GM12878 (cell line): ENCODE results near the gene PHKG2. TPM values are rescaled to one million over a fixed set of nuclear protein-coding genes. Genes with fewer than 3 reads are reported as not detected.

Experiments
- ATAC-seq: fragments of 200-7000 bp; cut with Tn5 transposase; 3 replicates; pipeline ENCODE4 v1.9.1; 2020; ENCODE audit warnings: mild to moderate bottlenecking, moderate library complexity
- BruUV-seq: library from RNA; stranded (reverse); fragments of 400-500 nt; replicated peaks from 2 replicates; lab custom pipeline; 2021; lab: Mats Ljungman, UMichigan
- CTCF ChIA-PET: fragments of 300-600 bp; sonication (Branson Sonifier 250); formaldehyde crosslinking; extraction: SDS; loops from one replicate; lab custom pipeline; 2021; ENCODE audit warnings: inconsistent platforms; lab: Yijun Ruan, JAX
- POLR2A ChIA-PET: fragments of 350-600 bp; formaldehyde crosslinking; extraction: SDS; loops from one replicate; lab custom pipeline; 2021; ENCODE audit warnings: inconsistent platforms; lab: Charles Lee
- RAD21 ChIA-PET: fragments of 300-600 bp; sonication (Branson Sonifier 250); formaldehyde crosslinking; loops from one replicate; lab custom pipeline; 2023; ENCODE audit warnings: antibody characterized with exemption; ENCODE audit not compliant: unreplicated experiment; lab: Charles Lee
- SMC1A ChIA-PET: fragments of 300-600 bp; sonication (Branson Sonifier 250); formaldehyde crosslinking; loops from one replicate; lab custom pipeline; 2023; ENCODE audit not compliant: unreplicated experiment, uncharacterized antibody; lab: Charles Lee
- DNase-seq: peaks from one replicate; pipeline ENCODE4 v3.0.0-alpha.2; 2011; ENCODE audit warnings: low read depth, low spot score
- FAIRE-seq: peaks from 3 replicates; lab custom pipeline; 2011; peaks lifted over from hg19 to GRCh38; lab: Jason Lieb, UNC
- H2AFZ ChIP-seq: 2 replicates; pipeline ENCODE4 v1.6.0; 2011; ENCODE audit warnings: low read depth, low read length, control low read depth; ENCODE audit not compliant: control insufficient read depth
- H3K27ac ChIP-seq: 2 replicates; pipeline ENCODE4 v1.5.1; 2011; ENCODE audit warnings: control low read depth; ENCODE audit not compliant: control insufficient read depth, insufficient read depth
- H3K27me3 ChIP-seq, 2 experiments: replicated peaks in 1 of 2; 2 replicates each; pipeline versions ENCODE4 v1.6.0 to v1.6.1; 2011; ENCODE audit warnings: low read length in 1 of 2; ENCODE audit not compliant: control insufficient read depth in 2 of 2, insufficient read depth in 2 of 2
- H3K36me3 ChIP-seq, 2 experiments: 2 replicates each; pipeline ENCODE4 v1.5.1; 2011; ENCODE audit warnings: low read length in 1 of 2; ENCODE audit not compliant: control insufficient read depth in 2 of 2, insufficient read depth in 2 of 2
- H3K4me1 ChIP-seq: 2 replicates; pipeline ENCODE4 v1.6.1; 2011; ENCODE audit warnings: mild to moderate bottlenecking, low read length, moderate library complexity, mixed read lengths; ENCODE audit not compliant: control insufficient read depth, insufficient read depth
- H3K4me2 ChIP-seq: 2 replicates; pipeline ENCODE4 v1.6.0; 2011; ENCODE audit warnings: control low read depth; ENCODE audit not compliant: control insufficient read depth, insufficient read depth
- H3K4me3 ChIP-seq: fragments of 200-600 bp; sonication (generic); 2 replicates; pipeline ENCODE4 v1.5.1; 2016
- H3K79me2 ChIP-seq: 2 replicates; pipeline ENCODE4 v1.6.0; 2011; ENCODE audit warnings: low read length; ENCODE audit not compliant: control insufficient read depth, insufficient read depth
- H3K9ac ChIP-seq: 2 replicates; pipeline ENCODE4 v1.8.0; 2011; ENCODE audit warnings: low read length, control low read depth, mixed read lengths; ENCODE audit not compliant: control insufficient read depth, insufficient read depth
- H3K9me3 ChIP-seq: replicated peaks from 3 replicates; pipeline ENCODE4 v1.5.1; 2011; ENCODE audit warnings: mild to moderate bottlenecking, low read length; ENCODE audit not compliant: control insufficient read depth, insufficient read depth
- H4K20me1 ChIP-seq: 2 replicates; pipeline ENCODE4 v1.6.0; 2011; ENCODE audit not compliant: control insufficient read depth, insufficient read depth
- CEBPZ ChIP-seq: fragments of 150-350 bp; IDR thresholded peaks from 2 replicates; pipeline ENCODE4 v1.6.1; 2016; ENCODE audit warnings: low read depth, low read length
- FOS ChIP-seq: IDR thresholded peaks from 3 replicates; pipeline ENCODE4 v1.6.1; 2011; ENCODE audit warnings: borderline replicate concordance; ENCODE audit not compliant: insufficient read length; ENCODE audit errors: extremely low read depth
- GATAD2B ChIP-seq: fragments of 450-650 bp; conservative IDR thresholded peaks from 2 replicates; pipeline ENCODE4 v1.6.1; 2017; ENCODE audit warnings: low read depth, mild to moderate bottlenecking, moderate library complexity
- IRF4 ChIP-seq: IDR thresholded peaks from 2 replicates; pipeline ENCODE4 v1.6.1; 2011; ENCODE audit warnings: low read depth, low read length
- WGBS: methylation state at CpG from one replicate; pipeline ENCODE4 v1.1.6; 2016; ENCODE audit warnings: low lambda C conversion rate; ENCODE audit not compliant: insufficient replicate concordance, insufficient coverage; ENCODE audit errors: missing lambda C conversion rate; 5-methylcytosine and 5-hydroxymethylcytosine counted together
- in situ Hi-C: fragments of 300-500 bp; cut with MboI; formaldehyde crosslinking; loops from 9 replicates; pipeline ENCODE4 v1.14.3; 2018; ENCODE audit warnings: mixed read lengths
- intact Hi-C: fragments of 100-400 bp; cut with micrococcal nuclease; formaldehyde crosslinking; loops from one replicate; pipeline ENCODE4 v1.14.2; 2022; ENCODE audit not compliant: unreplicated experiment
- polyA plus RNA-seq, 11 experiments: library from polyadenylated mRNA; depleted of rRNA in 4 of 11; unstranded in 6 of 11; stranded (reverse) in 5 of 11; fragments of >200 nt; fragmentation: Nextera tagmentation in 4 of 11; fragmentation: Illumina TruSeq in 1 of 11; extraction: Ambion mirVana in 4 of 11; extraction: Trizol in 1 of 11; gene quantifications; 1 replicate in 1 of 11; 2 replicates in 10 of 11; pipeline versions ENCODE4 v1.2.1 to v1.2.3, GENCODE V29; 2011 to 2016; ENCODE audit warnings: inconsistent platforms in 2 of 11, missing spikeins in 2 of 11, low read depth in 1 of 11
- total RNA-seq, 4 experiments: library from RNA; depleted of rRNA in 3 of 4; stranded (reverse); fragments of >200 nt in 3 of 4; fragmentation: Illumina TruSeq in 1 of 4; extraction: Trizol in 1 of 4; gene quantifications; 2 replicates each; pipeline versions ENCODE4 v1.2.1 to v1.2.3, GENCODE V29; 2013 to 2021
- TF ChIP-seq, protein P1 (sequence below): IDR thresholded peaks from 2 replicates; pipeline ENCODE4 v1.6.1; 2012; ENCODE audit warnings: improper control_type of control experiment, low read depth, low read length; ENCODE audit not compliant: insufficient replicate concordance
- TF ChIP-seq, protein P2 (sequence below): IDR thresholded peaks from 2 replicates; pipeline ENCODE4 v1.6.1; 2011; ENCODE audit warnings: low read depth, mild to moderate bottlenecking, low read length, moderate library complexity, borderline replicate concordance; ENCODE audit errors: extremely low read depth

Gene PHKG2
- total and polyA plus RNA-seq, 10 of the 15 experiments (the other 5 are each of a cell fraction or from before 2014, with no cell fraction given), result 5.2 to 50.1 (median 37.2) TPM

DNA sequence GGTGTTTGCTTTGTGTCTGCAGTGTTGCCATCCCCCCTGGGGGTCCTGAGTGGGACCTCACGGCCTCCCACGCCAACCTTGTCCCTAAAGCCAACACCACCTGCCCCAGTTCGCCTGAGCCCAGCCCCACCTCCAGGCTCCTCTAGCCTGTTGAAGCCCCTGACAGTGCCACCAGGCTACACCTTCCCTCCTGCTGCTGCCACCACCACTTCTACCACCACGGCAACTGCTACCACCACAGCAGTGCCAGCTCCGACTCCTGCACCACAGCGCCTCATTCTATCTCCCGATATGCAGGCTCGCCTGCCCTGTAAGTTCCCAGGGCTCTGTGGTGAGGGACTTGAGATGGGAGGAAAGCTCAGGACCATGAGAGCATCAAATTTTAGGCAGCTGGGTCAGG lies 27.1 kb upstream of the PHKG2 start (continued):
- TF ChIP-seq, protein P1, sequence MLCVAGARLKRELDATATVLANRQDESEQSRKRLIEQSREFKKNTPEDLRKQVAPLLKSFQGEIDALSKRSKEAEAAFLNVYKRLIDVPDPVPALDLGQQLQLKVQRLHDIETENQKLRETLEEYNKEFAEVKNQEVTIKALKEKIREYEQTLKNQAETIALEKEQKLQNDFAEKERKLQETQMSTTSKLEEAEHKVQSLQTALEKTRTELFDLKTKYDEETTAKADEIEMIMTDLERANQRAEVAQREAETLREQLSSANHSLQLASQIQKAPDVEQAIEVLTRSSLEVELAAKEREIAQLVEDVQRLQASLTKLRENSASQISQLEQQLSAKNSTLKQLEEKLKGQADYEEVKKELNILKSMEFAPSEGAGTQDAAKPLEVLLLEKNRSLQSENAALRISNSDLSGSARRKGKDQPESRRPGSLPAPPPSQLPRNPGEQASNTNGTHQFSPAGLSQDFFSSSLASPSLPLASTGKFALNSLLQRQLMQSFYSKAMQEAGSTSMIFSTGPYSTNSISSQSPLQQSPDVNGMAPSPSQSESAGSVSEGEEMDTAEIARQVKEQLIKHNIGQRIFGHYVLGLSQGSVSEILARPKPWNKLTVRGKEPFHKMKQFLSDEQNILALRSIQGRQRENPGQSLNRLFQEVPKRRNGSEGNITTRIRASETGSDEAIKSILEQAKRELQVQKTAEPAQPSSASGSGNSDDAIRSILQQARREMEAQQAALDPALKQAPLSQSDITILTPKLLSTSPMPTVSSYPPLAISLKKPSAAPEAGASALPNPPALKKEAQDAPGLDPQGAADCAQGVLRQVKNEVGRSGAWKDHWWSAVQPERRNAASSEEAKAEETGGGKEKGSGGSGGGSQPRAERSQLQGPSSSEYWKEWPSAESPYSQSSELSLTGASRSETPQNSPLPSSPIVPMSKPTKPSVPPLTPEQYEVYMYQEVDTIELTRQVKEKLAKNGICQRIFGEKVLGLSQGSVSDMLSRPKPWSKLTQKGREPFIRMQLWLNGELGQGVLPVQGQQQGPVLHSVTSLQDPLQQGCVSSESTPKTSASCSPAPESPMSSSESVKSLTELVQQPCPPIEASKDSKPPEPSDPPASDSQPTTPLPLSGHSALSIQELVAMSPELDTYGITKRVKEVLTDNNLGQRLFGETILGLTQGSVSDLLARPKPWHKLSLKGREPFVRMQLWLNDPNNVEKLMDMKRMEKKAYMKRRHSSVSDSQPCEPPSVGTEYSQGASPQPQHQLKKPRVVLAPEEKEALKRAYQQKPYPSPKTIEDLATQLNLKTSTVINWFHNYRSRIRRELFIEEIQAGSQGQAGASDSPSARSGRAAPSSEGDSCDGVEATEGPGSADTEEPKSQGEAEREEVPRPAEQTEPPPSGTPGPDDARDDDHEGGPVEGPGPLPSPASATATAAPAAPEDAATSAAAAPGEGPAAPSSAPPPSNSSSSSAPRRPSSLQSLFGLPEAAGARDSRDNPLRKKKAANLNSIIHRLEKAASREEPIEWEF, result no peak
- no peak for TF ChIP-seq GATAD2B
- TF ChIP-seq FOS, result no peak
- TF ChIP-seq, protein P2, sequence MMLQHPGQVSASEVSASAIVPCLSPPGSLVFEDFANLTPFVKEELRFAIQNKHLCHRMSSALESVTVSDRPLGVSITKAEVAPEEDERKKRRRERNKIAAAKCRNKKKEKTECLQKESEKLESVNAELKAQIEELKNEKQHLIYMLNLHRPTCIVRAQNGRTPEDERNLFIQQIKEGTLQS, result no peak
- TF ChIP-seq, all 136 proteins: peak for 0

DNA sequence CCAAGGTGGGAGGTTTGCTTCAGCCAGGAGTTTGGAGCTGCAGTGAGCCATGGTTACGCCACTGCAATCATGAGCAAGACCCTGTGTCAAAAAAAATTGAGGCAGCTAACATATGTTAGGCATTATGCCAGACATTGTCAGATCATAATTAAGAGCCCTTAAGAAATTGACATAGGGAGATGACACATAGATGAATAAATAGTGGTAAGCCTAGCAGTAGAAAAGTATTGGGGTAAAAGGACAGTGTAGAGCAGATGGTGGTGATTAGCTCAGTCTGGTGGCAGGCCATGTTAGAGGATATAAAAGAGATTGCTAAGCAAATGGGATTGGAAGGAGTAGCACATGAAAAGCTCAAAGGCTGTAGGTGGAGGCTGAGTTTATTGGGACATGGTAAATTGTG lies 26.6 kb upstream of the PHKG2 start:
- Histone ChIP-seq H3K9me3 (no peaks in the 10 kb centered on the region), H3K4me2 (no peak overlapping the region), H3K9ac (no peak overlapping the region), H3K36me3 (peaks cover 49 to 50% of the 10 kb centered on the region in 2 experiments), H3K4me1 (no peaks in the 10 kb centered on the region), H2AFZ (no peak overlapping the region), H3K27ac (no peak overlapping the region), H3K4me3 (no peak overlapping the region), H3K79me2 (no peaks in the 10 kb centered on the region; the same call in 1 of the 2 replicates), H3K27me3 (no peaks in the 10 kb centered on the region), H4K20me1 (no peaks in the 10 kb centered on the region)
- DNase-seq, result no peak
- no peak for ATAC-seq
- ChIA-PET SMC1A (no interaction called here), POLR2A (no interaction called here), CTCF (interaction anchor here (1.2 to 1.3 kb wide), 2 partner anchors 10 to 26 kb away, joined by 3 to 6 read pairs; partner anchors contain the start of gene PHKG2), RAD21 (no interaction called here)
- no peak for FAIRE-seq
- WGBS, result 100% methylated on average over 1 of the region's 1 CpG
- no TSS peak for BruUV-seq
- intact Hi-C loops, result no loop called here
- TF ChIP-seq CEBPZ (no peak), IRF4 (no peak)
- in situ Hi-C loops, result no loop called here
